Neutrophil (primary cell): ENCODE results near the gene RABEP1.

Source experiments
- H3K27ac ChIP-seq: fragments of 200-600 bp; sonication (generic); 2 replicates; pipeline ENCODE4 v1.5.1; 2016; ENCODE audit warnings: mild to moderate bottlenecking, moderate library complexity
- H3K27me3 ChIP-seq: fragments of 200-600 bp; sonication (generic); 2 replicates; pipeline ENCODE4 v1.6.0; 2016; ENCODE audit warnings: mild to moderate bottlenecking
- H3K36me3 ChIP-seq: fragments of 200-600 bp; sonication (generic); 2 replicates; pipeline ENCODE4 v1.5.1; 2017
- H3K4me1 ChIP-seq, 2 experiments: fragments of 200-600 bp in 1 of 2; sonication (generic) in 1 of 2; 1 replicate in 1 of 2; 2 replicates in 1 of 2; pipeline versions ENCODE4 v1.5.1 to v1.6.1; 2013 to 2016; ENCODE audit warnings: low read depth in 1 of 2, low read length in 1 of 2, mild to moderate bottlenecking in 1 of 2, moderate library complexity in 1 of 2; ENCODE audit not compliant: control insufficient read depth in 1 of 2, insufficient read depth in 1 of 2
- H3K4me3 ChIP-seq, 2 experiments: fragments of 200-600 bp in 1 of 2; sonication (generic) in 1 of 2; 1 replicate in 1 of 2; 2 replicates in 1 of 2; pipeline ENCODE4 v1.5.1; 2013 to 2016; ENCODE audit warnings: low read depth in 1 of 2, low read length in 1 of 2, mild to moderate bottlenecking in 1 of 2, moderate library complexity in 1 of 2
- H3K9me3 ChIP-seq: fragments of 200-600 bp; sonication (generic); 2 replicates; pipeline ENCODE4 v1.5.1; 2016
- TF ChIP-seq, protein P1 (sequence below): fragments of 200-600 bp; sonication (generic); IDR thresholded peaks from 2 replicates; pipeline ENCODE4 v1.5.1; 2016; ENCODE audit warnings: antibody characterized with exemption

Gene RABEP1

GRCh38 chr17:5399767-5400166 is 117.7 kb downstream of the RABEP1 start:
- Histone ChIP-seq H3K27ac (no peak overlapping the region), H3K36me3 (peaks cover 81% of the 10 kb centered on the region), H3K4me1 (no peaks in the 10 kb centered on the region), H3K4me3 (no peak overlapping the region), H3K9me3 (no peaks in the 10 kb centered on the region), H3K27me3 (no peaks in the 10 kb centered on the region)
- TF ChIP-seq, protein P1, sequence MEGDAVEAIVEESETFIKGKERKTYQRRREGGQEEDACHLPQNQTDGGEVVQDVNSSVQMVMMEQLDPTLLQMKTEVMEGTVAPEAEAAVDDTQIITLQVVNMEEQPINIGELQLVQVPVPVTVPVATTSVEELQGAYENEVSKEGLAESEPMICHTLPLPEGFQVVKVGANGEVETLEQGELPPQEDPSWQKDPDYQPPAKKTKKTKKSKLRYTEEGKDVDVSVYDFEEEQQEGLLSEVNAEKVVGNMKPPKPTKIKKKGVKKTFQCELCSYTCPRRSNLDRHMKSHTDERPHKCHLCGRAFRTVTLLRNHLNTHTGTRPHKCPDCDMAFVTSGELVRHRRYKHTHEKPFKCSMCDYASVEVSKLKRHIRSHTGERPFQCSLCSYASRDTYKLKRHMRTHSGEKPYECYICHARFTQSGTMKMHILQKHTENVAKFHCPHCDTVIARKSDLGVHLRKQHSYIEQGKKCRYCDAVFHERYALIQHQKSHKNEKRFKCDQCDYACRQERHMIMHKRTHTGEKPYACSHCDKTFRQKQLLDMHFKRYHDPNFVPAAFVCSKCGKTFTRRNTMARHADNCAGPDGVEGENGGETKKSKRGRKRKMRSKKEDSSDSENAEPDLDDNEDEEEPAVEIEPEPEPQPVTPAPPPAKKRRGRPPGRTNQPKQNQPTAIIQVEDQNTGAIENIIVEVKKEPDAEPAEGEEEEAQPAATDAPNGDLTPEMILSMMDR = no peak

- peaks cover 88% of the 10 kb centered on the region for H3K36me3 ChIP-seq
- no peak overlapping the region for H3K27ac ChIP-seq
- no peaks in the 10 kb centered on the region for H3K4me1 ChIP-seq
Observed at GRCh38 chr17:5405400-5405799, 123.3 kb downstream of the RABEP1 start.

GRCh38 chr17:5408186-5408585 is 126.1 kb downstream of the RABEP1 start:
- Histone ChIP-seq H3K4me1 (no peaks in the 10 kb centered on the region), H3K27me3 (no peaks in the 10 kb centered on the region), H3K27ac (no peak overlapping the region), H3K9me3 (no peaks in the 10 kb centered on the region), H3K4me3 (no peak overlapping the region), H3K36me3 (peaks cover 86% of the 10 kb centered on the region)
- TF ChIP-seq, protein P1 = no peak

More at GRCh38 chr17:5405400-5405799, 123.3 kb downstream of the RABEP1 start:
- no peak overlapping the region for H3K4me3 ChIP-seq
- TF ChIP-seq, protein P1 = no peak
- no peaks in the 10 kb centered on the region for H3K27me3 ChIP-seq
- H3K9me3 ChIP-seq = no peaks in the 10 kb centered on the region

- H3K36me3 ChIP-seq = peaks cover 77% of the 10 kb centered on the region
- no peak overlapping the region for H3K4me3 ChIP-seq
- no peaks in the 10 kb centered on the region for H3K27me3 ChIP-seq
- TF ChIP-seq, protein P1 = no peak
- no peak overlapping the region for H3K27ac ChIP-seq
- H3K4me1 ChIP-seq = no peaks in the 10 kb centered on the region
- no peaks in the 10 kb centered on the region for H3K9me3 ChIP-seq
Observed at GRCh38 chr17:5410594-5411272, 128.6 kb downstream of the RABEP1 start.

GRCh38 chr17:5413682-5414081 is 131.6 kb downstream of the RABEP1 start:
- Histone ChIP-seq H3K4me3 (no peak overlapping the region), H3K27me3 (no peaks in the 10 kb centered on the region), H3K36me3 (peaks cover 51% of the 10 kb centered on the region), H3K27ac (no peak overlapping the region), H3K9me3 (no peaks in the 10 kb centered on the region), H3K4me1 (peaks cover 7% of the 10 kb centered on the region in 2 experiments)
- TF ChIP-seq, protein P1 = no peak
